GM12892 (cell line): ENCODE results near the gene RBM12.
"Not testable (repeated sequence)": the region's sequence is repeated elsewhere in the genome, so short reads cannot be mapped to it uniquely, and the experiment has no call there.

Experiments used
- DNase-seq: peaks from one replicate; pipeline ENCODE4 v3.0.0; 2011; ENCODE audit not compliant: insufficient read length
- FAIRE-seq: peaks from 2 replicates; lab custom pipeline; 2011; peaks lifted over from hg19 to GRCh38; lab: Jason Lieb, UNC
- POLR2A ChIP-seq: IDR thresholded peaks from 2 replicates; pipeline ENCODE4 v1.6.1; 2011; ENCODE audit warnings: low read depth, low read length, control low read depth
- POLR2AphosphoS5 ChIP-seq: IDR thresholded peaks from 2 replicates; pipeline ENCODE4 v1.6.1; 2011; ENCODE audit warnings: low read depth, low read length, control low read depth
- TAF1 ChIP-seq: IDR thresholded peaks from 2 replicates; pipeline ENCODE4 v1.6.1; 2011; ENCODE audit warnings: low read depth, mild to moderate bottlenecking, control low read depth, low read length, borderline replicate concordance

RBM12 gene

DNA sequence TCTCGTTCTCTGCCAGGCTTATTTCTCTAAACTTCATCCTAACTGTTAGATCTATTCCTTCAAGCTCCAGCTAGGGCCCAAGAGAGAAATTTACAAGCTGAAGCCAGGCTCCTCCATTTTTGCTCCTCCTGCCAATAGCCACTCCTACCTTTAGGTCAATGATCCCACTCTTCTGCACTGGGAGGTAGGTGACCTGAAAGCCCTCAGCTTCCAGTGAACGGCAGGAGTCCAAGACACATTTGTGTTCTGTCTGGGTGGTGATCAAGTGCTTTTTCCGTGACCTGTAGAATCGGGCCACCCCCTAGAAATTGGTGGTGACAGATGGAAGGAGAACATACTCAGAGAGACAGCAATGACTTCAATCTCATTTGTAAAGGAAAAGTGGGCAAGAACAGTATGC, 25.6 kb upstream of the RBM12 start:
- no peak for FAIRE-seq
- DNase-seq: no peak
- no peak for TF ChIP-seq TAF1
- TF ChIP-seq POLR2A: no peak
- TF ChIP-seq POLR2AphosphoS5: no peak

DNA sequence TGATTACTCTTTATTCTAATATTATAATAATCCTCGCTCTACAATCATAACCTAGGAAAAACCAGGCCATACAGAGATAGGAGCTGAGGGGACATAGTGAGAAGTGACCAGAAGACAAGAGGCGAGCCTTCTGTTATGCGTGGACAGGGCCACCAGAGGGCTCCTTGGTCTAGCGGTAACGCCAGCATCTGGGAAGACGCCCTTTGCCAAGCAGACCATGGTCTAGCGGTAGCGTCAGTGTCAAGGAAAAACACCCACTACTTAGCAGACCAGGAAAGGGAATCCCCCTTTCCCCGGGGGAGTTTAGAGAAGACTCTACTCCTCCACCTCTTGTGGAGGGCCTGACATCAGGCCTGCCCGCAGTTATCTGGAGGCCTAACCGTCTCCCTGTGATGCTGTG, 22.2 kb upstream of the RBM12 start:
- not testable (repeated sequence) for FAIRE-seq

DNA sequence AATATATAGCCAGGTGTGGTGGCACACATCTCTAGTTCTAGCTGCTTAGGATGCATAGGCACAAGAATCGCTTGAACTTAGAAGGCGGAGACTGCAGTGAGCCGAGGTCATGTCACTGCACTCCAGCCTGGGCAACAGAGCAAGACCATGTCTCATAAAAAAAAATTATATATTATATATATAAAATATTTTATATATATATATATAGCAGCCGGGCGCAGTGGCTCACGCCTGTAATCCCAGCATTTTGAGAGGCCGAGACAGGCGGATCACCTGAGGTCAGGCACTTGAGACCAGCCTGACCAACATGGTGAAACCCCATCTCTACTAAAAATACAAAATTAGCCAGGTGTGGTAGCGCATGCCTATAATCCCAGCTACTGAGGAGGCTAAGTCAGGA, 20.7 kb upstream of the RBM12 start:
- not testable (repeated sequence) for DNase-seq, FAIRE-seq

More for the DNA sequence above, 22.2 kb upstream of the RBM12 start:
- not testable (repeated sequence) for DNase-seq

DNA sequence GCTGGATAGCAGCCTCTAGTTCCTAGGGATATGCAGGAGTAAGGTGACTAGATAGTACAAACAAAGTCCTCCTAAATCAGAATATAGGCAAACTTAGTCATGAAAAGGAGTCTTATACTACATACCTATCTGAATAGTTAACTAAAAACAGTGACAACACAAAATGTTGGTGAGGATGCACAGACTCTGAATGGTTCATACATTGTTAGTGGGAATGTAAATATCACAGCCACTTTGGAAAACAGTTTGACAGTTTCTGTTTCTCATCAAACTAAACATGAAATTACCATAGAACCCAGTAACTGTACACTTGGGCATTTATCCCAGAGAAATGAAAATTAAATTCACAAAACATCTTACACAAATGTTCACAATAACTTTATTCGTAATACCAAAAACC, 17.3 kb upstream of the RBM12 start:
- no peak for DNase-seq
- no peak for FAIRE-seq
- TF ChIP-seq POLR2AphosphoS5 (no peak), TAF1 (no peak), POLR2A (no peak)

- DNase-seq (no peak), FAIRE-seq (no peak)
- TF ChIP-seq POLR2AphosphoS5 (no peak), POLR2A (no peak), TAF1 (no peak)
Observed at GRCh38 chr20:35680452-35681183, 15.9 kb upstream of the RBM12 start.

GRCh38 chr20:35674921-35675320, 10.2 kb upstream of the RBM12 start:
- TF ChIP-seq POLR2A (no peak), TAF1 (no peak), POLR2AphosphoS5 (no peak)
- FAIRE-seq: no peak
- DNase-seq: no peak

- DNase-seq (no peak), FAIRE-seq (no peak)
- TF ChIP-seq POLR2AphosphoS5 (no peak), POLR2A (no peak), TAF1 (no peak)
Observed at GRCh38 chr20:35673884-35674283, 9.2 kb upstream of the RBM12 start.

DNA sequence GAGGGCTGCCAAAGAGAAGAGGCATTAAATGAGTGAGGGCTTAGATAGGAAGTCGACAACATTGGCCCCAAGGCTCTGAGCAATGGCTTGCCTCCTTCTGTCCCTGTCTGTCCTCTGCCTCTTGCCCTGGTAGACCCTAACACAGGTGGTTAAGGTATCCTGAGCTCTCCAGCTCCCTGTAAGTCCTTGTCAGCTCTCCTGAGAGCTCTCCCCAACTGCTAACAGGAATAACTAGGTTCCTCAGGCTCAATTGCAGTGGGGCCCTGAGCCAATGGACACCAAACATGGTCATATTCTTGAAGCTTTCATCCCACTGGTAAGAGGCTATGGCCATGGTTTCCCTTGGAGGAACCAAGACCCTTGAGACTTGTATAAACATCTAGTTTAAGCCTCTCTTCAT, 5.0 kb upstream of the RBM12 start:
- TF ChIP-seq POLR2AphosphoS5 (no peak), TAF1 (no peak), POLR2A (no peak)
- no peak for FAIRE-seq
- no peak for DNase-seq

GRCh38 chr20:35669221-35669620, 4.5 kb upstream of the RBM12 start:
- no peak for FAIRE-seq

DNA sequence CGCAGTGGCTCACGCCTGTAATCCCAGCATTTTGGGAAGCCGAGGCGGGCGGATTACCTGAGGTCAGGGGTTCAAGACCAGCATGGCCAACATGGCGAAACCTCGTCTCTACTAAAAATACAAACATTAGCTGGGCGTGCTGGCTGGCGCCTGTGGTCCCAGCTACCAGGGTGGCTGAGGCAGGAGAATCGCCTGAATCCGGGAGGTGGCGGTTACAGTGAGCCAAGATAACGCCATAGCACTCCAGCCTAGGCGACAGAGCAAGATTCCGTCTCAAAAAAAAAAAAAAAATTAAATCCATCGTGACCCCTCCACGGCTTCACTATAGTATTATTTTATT, 1.2 kb upstream of the RBM12 start:
- FAIRE-seq (no peak), DNase-seq (no peak)
- TF ChIP-seq TAF1 (no peak), POLR2A (no peak), POLR2AphosphoS5 (no peak)

More at GRCh38 chr20:35669221-35669620, 4.5 kb upstream of the RBM12 start:
- DNase-seq: no peak
- TF ChIP-seq POLR2AphosphoS5 (no peak), TAF1 (no peak), POLR2A (no peak)

- FAIRE-seq (peak; percentile 81), DNase-seq (peak; percentile 44)
- TF ChIP-seq TAF1 (0 out of 2 replicates have a peak, but pooled peaks have one; percentile 34), POLR2A (peak; percentile 85), POLR2AphosphoS5 (peak; percentile 76; the same call in 1 of the 2 replicates)
Observed at GRCh38 chr20:35663516-35664465, 909 bp downstream of the RBM12 start.

GRCh38 chr20:35662551-35662950, 2.1 kb downstream of the RBM12 start:
- DNase-seq: no peak
- FAIRE-seq: no peak
- TF ChIP-seq POLR2A (no peak), TAF1 (no peak), POLR2AphosphoS5 (no peak)

DNA sequence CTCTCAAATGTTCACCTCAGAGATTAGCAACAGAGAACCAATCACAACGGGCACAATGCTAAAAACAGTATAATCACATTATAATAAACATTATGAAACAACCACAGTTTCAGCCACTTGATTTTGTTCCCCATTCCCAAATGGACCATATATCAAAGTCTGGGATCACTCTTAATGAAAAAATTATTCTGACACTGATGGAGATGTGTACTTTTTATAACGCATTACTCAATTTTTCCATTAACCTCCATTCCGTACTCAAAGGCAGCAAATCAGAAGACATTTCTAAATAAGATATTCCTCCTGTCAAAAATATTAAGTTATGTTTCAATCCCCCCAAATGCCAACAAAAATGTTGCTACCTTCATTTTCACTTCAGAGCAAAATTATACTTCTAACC, 2.8 kb downstream of the RBM12 start:
- FAIRE-seq (no peak), DNase-seq (no peak)
- no peak for TF ChIP-seq TAF1
- no peak for TF ChIP-seq POLR2A
- no peak for TF ChIP-seq POLR2AphosphoS5
